ENCODE data around the gene ACP3.
"Not testable (repeated sequence)": the region's sequence is repeated elsewhere in the genome, so short reads cannot be mapped to it uniquely, and the experiment has no call there.

Gene ACP3, protein sequence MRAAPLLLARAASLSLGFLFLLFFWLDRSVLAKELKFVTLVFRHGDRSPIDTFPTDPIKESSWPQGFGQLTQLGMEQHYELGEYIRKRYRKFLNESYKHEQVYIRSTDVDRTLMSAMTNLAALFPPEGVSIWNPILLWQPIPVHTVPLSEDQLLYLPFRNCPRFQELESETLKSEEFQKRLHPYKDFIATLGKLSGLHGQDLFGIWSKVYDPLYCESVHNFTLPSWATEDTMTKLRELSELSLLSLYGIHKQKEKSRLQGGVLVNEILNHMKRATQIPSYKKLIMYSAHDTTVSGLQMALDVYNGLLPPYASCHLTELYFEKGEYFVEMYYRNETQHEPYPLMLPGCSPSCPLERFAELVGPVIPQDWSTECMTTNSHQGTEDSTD

DNA sequence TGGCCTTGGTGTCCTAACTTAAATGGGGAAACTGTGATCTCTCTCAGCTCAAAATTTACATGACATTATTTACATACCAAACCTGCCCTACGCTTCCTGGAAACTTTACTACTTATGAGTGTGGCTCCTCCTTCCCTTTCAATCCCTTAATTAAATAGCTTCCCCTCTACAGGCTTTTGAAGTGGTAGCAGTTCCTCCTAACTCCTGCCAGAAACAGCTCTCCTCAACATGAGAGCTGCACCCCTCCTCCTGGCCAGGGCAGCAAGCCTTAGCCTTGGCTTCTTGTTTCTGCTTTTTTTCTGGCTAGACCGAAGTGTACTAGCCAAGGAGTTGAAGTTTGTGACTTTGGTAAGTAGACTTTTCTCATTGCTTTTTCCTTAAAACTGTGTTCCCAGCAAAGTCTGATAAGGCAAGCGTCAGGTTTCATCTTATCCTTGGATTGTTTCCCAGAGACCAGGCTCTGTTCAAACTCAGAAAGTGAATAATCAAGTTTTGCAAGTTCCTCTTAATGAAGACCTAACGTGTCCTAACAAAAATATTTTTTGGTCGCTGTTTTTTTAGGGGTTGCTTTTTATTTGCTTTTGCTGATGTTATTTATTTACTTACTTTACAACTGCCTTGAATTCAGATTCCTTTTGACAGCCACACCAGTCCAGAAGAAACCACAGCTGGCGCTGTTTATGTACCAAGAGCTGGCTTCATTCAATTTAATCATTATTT is at the start of gene ACP3:
Gene ACP3, plus strand, starts transcription at position 179 of the 720 bp plus-strand sequence. Its CDS starts 50 bp downstream, at position 229.
- DNase-seq: no peak

DNA sequence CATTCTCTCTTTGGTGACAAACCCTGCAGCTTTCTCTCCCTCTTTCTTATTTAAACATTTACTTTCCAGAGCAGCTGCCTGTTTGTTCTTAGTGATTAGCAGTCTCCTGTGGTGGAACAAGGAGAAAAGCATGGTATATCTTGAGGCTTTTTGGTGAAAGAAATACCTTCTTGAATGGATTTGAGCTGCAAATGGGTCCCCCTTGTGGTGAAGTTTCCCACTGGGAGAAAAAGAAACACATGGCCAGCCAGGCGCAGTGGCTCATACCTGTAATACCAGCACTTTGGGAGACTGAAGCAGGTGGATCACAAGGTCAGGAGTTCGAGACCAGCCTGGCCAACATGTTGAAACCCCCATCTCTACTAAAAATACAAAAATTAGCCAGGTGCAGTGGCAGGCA is 48.3 kb upstream of the ACP3 start:
- DNase-seq: no peak

- no peak for DNase-seq
These were observed 44.2 kb upstream of the ACP3 start for GRCh38 chr3:132273036-132273435.

DNA sequence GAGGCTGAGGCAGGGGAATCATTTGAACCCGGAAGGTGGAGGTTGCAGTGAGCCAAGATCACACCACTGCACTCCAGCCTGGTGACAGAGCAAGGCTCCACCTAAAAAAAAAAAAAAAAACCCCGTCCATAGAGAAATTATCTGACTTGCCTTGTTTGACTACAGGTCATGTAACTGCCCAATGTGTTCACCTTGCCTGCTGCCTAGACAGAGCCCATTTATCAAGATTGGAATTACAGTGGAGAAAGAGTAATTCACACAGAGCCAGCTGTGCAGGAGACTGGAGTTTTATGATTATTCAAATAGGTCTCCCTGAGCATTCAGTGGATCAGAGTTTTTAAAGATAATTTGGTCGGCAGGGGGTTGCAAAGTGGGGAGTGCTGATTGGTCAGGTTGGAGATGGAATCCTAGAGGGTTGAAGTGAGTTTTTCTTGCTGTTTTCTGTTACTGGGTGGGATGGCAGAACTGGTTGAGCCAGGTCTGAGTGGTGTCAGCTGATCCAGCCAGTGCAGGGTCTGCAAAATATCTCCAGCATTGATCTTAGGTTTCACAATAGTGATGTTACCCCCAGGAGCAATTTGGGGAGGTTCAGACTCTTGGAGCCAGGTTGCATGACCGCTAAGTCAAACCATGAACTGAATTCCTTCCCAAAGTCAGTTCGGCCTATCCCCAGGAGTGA is 40.8 kb upstream of the ACP3 start:
- DNase-seq: no peak

DNA sequence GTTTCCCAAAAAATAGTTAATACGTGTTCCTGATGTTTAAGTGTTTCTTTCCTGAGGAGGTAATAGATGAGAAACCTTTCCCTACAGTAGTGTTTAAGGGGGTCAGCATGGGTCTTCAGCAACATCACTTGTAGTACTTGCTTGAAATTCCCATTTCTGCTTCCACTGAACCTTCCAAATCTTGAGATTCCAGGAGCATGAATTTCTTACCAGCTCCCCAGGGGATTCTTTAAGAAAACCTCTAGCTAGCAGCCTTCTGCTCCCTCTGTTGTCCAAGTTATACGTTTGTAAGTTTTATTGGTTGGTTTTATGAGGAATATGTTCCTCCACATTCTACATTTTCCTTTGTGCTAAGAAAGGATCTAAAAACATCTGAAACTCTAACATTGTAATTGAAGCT is 38.2 kb upstream of the ACP3 start:
- DNase-seq: no peak

GRCh38 chr3:132283440-132283839 is 33.8 kb upstream of the ACP3 start:
- no peak for DNase-seq

GRCh38 chr3:132283916-132284405 is 33.2 kb upstream of the ACP3 start:
- DNase-seq: no peak

- no peak for DNase-seq
These were observed 32.2 kb upstream of the ACP3 start for GRCh38 chr3:132284781-132285619.

DNA sequence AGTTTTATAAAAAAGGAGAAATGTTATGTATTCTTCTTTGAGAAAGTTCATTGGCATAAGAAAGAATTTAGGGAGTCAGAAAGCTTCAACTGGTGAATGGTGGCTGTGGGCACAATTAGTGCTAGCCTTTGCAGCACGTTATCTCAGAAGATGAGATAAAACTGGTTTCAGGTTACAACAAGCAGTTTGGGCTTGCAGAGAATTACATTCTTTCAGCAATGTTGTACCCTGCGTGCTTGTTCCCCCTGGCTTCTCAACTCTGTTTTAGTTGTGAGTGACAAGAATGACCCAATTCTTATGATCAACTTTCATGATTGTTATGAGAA is 31.6 kb upstream of the ACP3 start:
- no peak for DNase-seq

GRCh38 chr3:132286035-132286434 is 31.2 kb upstream of the ACP3 start:
- DNase-seq: no peak

DNA sequence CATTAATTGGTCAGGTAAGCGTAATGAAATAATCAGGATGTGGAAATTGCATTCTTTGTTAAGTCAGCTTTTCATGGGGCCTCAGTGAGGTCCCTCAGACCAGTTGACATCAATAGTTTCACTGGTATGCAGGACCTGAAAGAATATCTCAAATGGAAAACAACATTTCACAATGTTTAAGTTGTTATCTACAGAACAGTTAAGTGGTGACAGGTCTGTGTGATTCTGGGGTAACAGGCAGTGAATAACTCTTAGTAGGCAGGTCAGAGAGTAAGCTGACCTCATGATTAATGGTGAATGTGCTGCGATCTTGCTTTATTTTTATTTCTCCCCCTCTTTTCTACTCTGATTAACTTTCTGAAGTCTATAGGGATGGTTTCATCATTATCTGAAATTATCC is 28.9 kb upstream of the ACP3 start:
- DNase-seq: no peak

DNA sequence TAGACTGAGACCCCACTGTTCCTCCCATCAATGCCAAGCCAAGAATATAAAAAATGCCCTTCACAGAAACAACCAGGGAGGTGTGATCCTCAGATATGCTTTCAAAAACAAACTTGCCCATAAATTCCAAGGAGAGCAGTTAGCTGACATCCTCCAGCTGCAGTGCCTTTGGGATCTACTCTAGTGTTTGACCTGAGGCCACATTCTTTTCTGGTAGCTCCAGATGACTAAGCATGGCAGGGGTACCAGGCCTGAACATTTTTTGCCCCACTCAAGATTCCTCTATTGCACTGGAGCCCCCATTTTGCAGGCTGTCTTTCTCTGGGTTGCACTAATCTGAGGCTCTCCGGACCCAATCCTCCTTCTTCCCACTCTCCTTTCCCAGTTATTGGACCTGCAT is 27.9 kb upstream of the ACP3 start:
- DNase-seq: no peak

DNA sequence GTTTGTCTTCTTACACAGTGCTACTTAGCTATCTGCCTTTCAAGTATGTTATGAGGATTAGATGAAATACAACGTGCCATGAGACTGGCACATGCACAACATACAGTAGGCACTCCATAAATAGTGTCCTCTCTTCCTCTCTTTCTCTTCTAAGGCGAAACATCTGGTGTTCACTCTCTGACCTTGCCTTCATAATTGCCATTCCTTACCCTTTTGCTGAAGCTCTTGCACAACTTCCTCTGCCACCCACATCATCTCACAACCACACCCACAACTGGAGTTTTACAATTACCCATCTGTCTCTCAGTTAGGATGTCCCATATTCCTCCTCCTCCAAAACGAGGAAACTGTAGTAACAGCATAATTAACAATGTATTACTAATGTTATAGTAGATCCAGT is 26.4 kb upstream of the ACP3 start:
- DNase-seq: no peak

- no peak for DNase-seq
These were observed 25.2 kb upstream of the ACP3 start for GRCh38 chr3:132292042-132292441.

- no peak for DNase-seq
These were observed 24.0 kb upstream of the ACP3 start for GRCh38 chr3:132293251-132293650.

DNA sequence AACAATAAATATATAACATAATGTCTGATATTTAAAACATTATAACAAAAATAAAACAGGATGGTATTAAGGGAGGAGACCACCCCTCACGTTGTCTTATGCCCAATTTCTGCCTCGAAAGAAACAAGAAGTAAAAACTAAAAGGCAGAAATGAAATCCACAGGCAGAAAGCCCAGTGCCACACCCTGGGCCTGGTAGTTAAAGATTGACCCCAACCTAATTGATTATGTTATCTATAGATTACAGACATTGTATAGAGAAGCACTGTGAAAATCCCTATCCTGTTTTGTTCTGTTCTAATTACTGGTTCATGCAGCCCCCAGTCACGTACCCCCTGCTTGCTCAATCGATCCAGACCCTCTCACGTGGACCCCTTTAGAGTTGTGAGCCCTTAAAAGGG is 22.3 kb upstream of the ACP3 start:
- DNase-seq: no peak

GRCh38 chr3:132303336-132304201 is 13.6 kb upstream of the ACP3 start:
- not testable (repeated sequence) for DNase-seq

DNA sequence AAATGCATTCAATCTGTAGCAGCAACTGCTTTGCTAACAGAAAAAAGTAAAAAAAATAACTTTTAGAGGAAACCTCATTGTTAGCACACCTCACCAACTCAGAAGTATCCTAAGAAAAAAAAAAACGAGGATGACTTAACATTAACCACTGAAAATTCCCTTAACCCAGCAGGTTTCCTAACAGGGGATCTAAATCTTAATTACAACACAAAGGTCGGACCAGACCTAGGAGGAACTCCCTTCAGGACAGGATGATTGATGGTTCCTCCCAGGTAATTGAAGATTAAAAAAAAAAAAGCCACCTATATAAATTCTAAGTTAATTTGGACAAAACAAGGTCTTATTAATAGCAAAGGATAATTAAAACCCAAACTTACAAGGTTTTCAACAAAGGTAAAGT is 12.9 kb upstream of the ACP3 start:
- DNase-seq: not testable (repeated sequence)

DNA sequence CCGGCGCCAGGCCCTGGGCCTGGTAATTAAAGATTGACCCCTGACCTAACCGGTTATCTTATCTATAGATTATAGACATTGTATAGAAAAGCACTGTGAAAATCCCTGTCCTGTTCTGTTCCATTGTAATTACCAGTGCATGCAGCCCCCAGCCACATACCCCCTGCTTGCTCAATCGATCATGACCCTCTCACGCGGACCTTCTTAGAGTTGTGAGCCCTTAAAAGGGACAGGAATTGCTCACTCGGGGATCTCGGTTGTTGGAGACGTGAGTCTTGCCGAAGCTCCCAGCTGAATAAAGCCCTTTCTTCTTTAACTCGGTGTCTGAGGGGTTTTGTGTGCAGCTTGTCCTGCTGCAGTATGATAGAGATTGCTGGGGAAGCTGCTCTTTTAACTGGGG is 7.2 kb upstream of the ACP3 start:
- DNase-seq: not testable (repeated sequence)

- no peak for DNase-seq
These were observed 5.9 kb upstream of the ACP3 start for GRCh38 chr3:132311316-132311715.

DNA sequence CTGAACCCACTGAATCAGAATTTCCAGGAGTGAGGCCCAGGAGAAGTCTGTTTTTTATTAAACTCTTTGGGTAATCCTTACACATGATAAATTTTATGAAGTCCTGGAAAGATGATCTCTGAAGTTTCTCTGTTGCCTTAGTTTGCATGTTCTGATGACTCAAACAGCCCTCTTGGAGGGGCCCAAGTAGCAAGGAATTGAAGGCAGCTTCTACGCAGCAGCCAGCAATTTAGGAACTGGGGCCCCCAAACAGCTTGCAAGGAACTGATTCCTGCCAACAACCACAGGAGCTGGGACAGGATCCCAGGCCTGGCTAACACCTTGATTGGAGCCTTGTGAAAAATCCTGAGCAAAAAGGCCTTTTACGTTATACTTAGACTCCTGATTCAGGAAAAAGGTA is 5.4 kb upstream of the ACP3 start:
- no peak for DNase-seq

DNA sequence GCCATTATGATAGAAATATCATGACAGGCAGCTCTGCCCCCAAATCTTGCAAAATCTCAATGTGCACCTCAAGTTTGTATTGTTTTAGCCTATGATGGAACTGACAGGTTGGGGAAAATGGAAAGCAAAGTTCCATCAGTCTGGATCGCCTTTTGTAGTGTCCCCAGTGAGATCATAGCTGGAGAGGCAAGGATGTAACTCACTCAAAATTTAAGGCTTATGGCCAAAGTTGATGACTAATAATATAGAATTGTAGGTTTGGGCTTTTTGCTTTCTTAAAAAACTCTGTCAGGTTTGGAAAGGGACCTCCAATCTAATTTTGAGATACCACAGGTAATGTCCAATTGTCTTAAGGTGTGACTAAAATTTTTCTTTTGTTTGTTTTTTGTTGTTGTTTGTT is 1.4 kb upstream of the ACP3 start:
- no peak for DNase-seq

All from NCI-H1694 (cell line).